GM23338 (cell line): ENCODE results near the gene GNPTG. TPM values are rescaled to one million over a fixed set of nuclear protein-coding genes. Genes with fewer than 3 reads are reported as not detected.

ENCODE experiments used
- ATAC-seq: fragments of 200-7000 bp; cut with Tn5 transposase; 3 replicates; pipeline ENCODE4 v1.9.1; 2020
- DNase-seq: peaks from one replicate; pipeline ENCODE4 v3.0.0-alpha.2; 2015; ENCODE audit warnings: low spot score
- H2AFZ ChIP-seq: fragments of 200-600 bp; sonication (generic); 2 replicates; pipeline ENCODE4 v1.8.0; 2016; ENCODE audit warnings: antibody characterized with exemption, mild to moderate bottlenecking, moderate library complexity
- H3F3A ChIP-seq: fragments of 200-600 bp; sonication (generic); replicated peaks from 2 replicates; pipeline ENCODE4 v1.8.0; 2017; ENCODE audit warnings: antibody characterized with exemption, mixed run types, low read depth
- H3K27ac ChIP-seq: fragments of 200-600 bp; sonication (generic); 2 replicates; pipeline ENCODE4 v1.6.1; 2016; ENCODE audit warnings: low read depth
- H3K27me3 ChIP-seq: fragments of 200-600 bp; sonication (generic); 2 replicates; pipeline ENCODE4 v1.8.0; 2016; ENCODE audit warnings: mild to moderate bottlenecking, mixed run types, moderate library complexity; ENCODE audit not compliant: insufficient read depth
- H3K36me3 ChIP-seq: fragments of 200-600 bp; sonication (generic); 2 replicates; pipeline ENCODE4 v1.8.0; 2016; ENCODE audit warnings: mild to moderate bottlenecking; ENCODE audit not compliant: insufficient read depth
- H3K4me1 ChIP-seq: fragments of 200-600 bp; sonication (generic); 2 replicates; pipeline ENCODE4 v1.8.0; 2016; ENCODE audit warnings: mild to moderate bottlenecking, moderate library complexity; ENCODE audit not compliant: insufficient read depth
- H3K4me2 ChIP-seq: fragments of 200-600 bp; sonication (generic); 2 replicates; pipeline ENCODE4 v1.7.1; 2017; ENCODE audit warnings: mixed run types
- H3K4me3 ChIP-seq: fragments of 200-600 bp; sonication (generic); 2 replicates; pipeline ENCODE4 v1.6.1; 2016; ENCODE audit warnings: mixed run types
- H3K79me2 ChIP-seq: fragments of 200-600 bp; sonication (generic); replicated peaks from 2 replicates; pipeline ENCODE4 v1.8.0; 2017; ENCODE audit warnings: mild to moderate bottlenecking; ENCODE audit not compliant: insufficient read depth
- H3K9me2 ChIP-seq: fragments of 200-600 bp; sonication (generic); 2 replicates; pipeline ENCODE4 v1.8.0; 2017; ENCODE audit not compliant: insufficient read depth
- H4K20me1 ChIP-seq: fragments of 200-600 bp; sonication (generic); replicated peaks from 2 replicates; pipeline ENCODE4 v1.8.0; 2017; ENCODE audit warnings: mild to moderate bottlenecking; ENCODE audit not compliant: insufficient read depth
- H3K27ac Mint-ChIP-seq: 2 replicates; pipeline ENCODE4 v1.8.0; 2020; ENCODE audit warnings: inconsistent platforms, mild to moderate bottlenecking, moderate library complexity, mixed read lengths
- H3K27me3 Mint-ChIP-seq: 3 replicates; pipeline ENCODE4 v1.8.0; 2022; ENCODE audit warnings: low read depth, mild to moderate bottlenecking, moderate library complexity, mixed read lengths, inconsistent platforms; ENCODE audit not compliant: insufficient read depth, poor library complexity
- H3K36me3 Mint-ChIP-seq: 3 replicates; pipeline ENCODE4 v1.8.0; 2021; ENCODE audit warnings: low read depth, mild to moderate bottlenecking, inconsistent platforms, moderate library complexity, mixed read lengths
- H3K4me1 Mint-ChIP-seq: 3 replicates; pipeline ENCODE4 v1.8.0; 2020; ENCODE audit warnings: mild to moderate bottlenecking, inconsistent platforms, mixed read lengths
- H3K4me3 Mint-ChIP-seq: 3 replicates; pipeline ENCODE4 v1.8.0; 2021; ENCODE audit warnings: moderate library complexity, mild to moderate bottlenecking, inconsistent platforms, mixed read lengths
- H3K9me3 Mint-ChIP-seq: 3 replicates; pipeline ENCODE4 v1.8.0; 2020; ENCODE audit warnings: moderate library complexity, mild to moderate bottlenecking, inconsistent platforms, mixed read lengths
- CREB1 ChIP-seq: fragments of 250-450 bp; sonication (Bioruptor Pico); IDR thresholded peaks from 2 replicates; pipeline ENCODE4 v1.5.0; 2020; ENCODE audit warnings: low read depth, mild to moderate bottlenecking, moderate library complexity
- CTCF ChIP-seq, 2 experiments: fragments of 200-600 bp in 1 of 2; sonication (generic) in 1 of 2; conservative IDR thresholded peaks; 2 replicates each; pipeline versions ENCODE4 v1.5.1 to v1.6.1; 2016 to 2017; ENCODE audit warnings: antibody characterized with exemption in 2 of 2, low read depth in 2 of 2, mild to moderate bottlenecking in 2 of 2, moderate library complexity in 1 of 2
- ETS1 ChIP-seq: IDR thresholded peaks from 2 replicates; pipeline ENCODE4 v1.6.1; 2016; ENCODE audit warnings: antibody characterized with exemption
- EZH2 ChIP-seq: fragments of 200-600 bp; sonication (generic); IDR thresholded peaks from one replicate; pipeline ENCODE4 v1.8.0; 2017; ENCODE audit warnings: antibody characterized with exemption, mild to moderate bottlenecking, low read depth; ENCODE audit not compliant: unreplicated experiment
- EZH2phosphoT487 ChIP-seq: fragments of 200-600 bp; sonication (generic); IDR thresholded peaks from one replicate; pipeline ENCODE4 v1.8.1; 2018; ENCODE audit warnings: antibody characterized with exemption; ENCODE audit not compliant: unreplicated experiment
- JUNB ChIP-seq: IDR thresholded peaks from one replicate; pipeline ENCODE4 v1.6.1; 2016; ENCODE audit warnings: antibody characterized with exemption; ENCODE audit not compliant: unreplicated experiment
- NANOG ChIP-seq: IDR thresholded peaks from 2 replicates; pipeline ENCODE4 v1.6.1; 2016; ENCODE audit warnings: antibody characterized with exemption, borderline replicate concordance
- POLR2AphosphoS5 ChIP-seq: IDR thresholded peaks from 2 replicates; pipeline ENCODE4 v1.6.1; 2016; ENCODE audit warnings: antibody characterized with exemption, low read depth
- REST ChIP-seq: IDR thresholded peaks from one replicate; pipeline ENCODE4 v1.6.1; 2018; ENCODE audit warnings: antibody characterized with exemption; ENCODE audit not compliant: unreplicated experiment
- STAT1 ChIP-seq: IDR thresholded peaks from one replicate; pipeline ENCODE4 v1.6.1; 2016; ENCODE audit warnings: antibody characterized with exemption; ENCODE audit not compliant: unreplicated experiment
- ZNF114 ChIP-seq: fragments of 250-450 bp; sonication (Bioruptor Pico); IDR thresholded peaks from 2 replicates; pipeline ENCODE4 v1.5.0; 2020; ENCODE audit warnings: mild to moderate bottlenecking, moderate library complexity
- ZNF331 ChIP-seq: fragments of 250-450 bp; sonication (Bioruptor Pico); IDR thresholded peaks from 2 replicates; pipeline ENCODE4 v1.5.0; 2020; ENCODE audit warnings: low read depth, mild to moderate bottlenecking, moderate library complexity
- polyA plus RNA-seq: library from polyadenylated mRNA; unstranded; fragments of >200 nt; fragmentation: Nextera tagmentation; extraction: Ambion mirVana; gene quantifications from 2 replicates; pipeline ENCODE4 v1.2.1, GENCODE V29; 2016
- total RNA-seq: library from RNA; depleted of rRNA; stranded (reverse); fragments of >200 nt; shearing (Covaris generic); gene quantifications from 2 replicates; pipeline ENCODE4 v1.2.3, GENCODE V29; 2014

GNPTG gene
- total and polyA plus RNA-seq, 2 experiments from 2014 or later = 23.3 to 41.0 TPM

GRCh38 chr16:1392826-1393225 is 41.1 kb downstream of the GNPTG start:
- Histone ChIP-seq H3K9me2 (no peaks in the 10 kb centered on the region), H3K27me3 (no peaks in the 10 kb centered on the region), H3K27ac (no peak overlapping the region), H3K4me2 (no peak overlapping the region), H3K4me1 (no peaks in the 10 kb centered on the region), H3K36me3 (no peaks in the 10 kb centered on the region), H3K4me3 (no peak overlapping the region), H3K79me2 (no peaks in the 10 kb centered on the region), H2AFZ (no peak overlapping the region), H4K20me1 (no peaks in the 10 kb centered on the region; the same call in 1 of the 2 replicates), H3F3A (no peaks in the 10 kb centered on the region)
- no peak overlapping the region for H3K4me3 Mint-ChIP-seq
- no peaks in the 10 kb centered on the region for H3K9me3 Mint-ChIP-seq
- no peaks in the 10 kb centered on the region for H3K36me3 Mint-ChIP-seq
- no peak overlapping the region for H3K27ac Mint-ChIP-seq
- DNase-seq (no peak), ATAC-seq (no peak)
- no peaks in the 10 kb centered on the region for H3K4me1 Mint-ChIP-seq
- TF ChIP-seq EZH2phosphoT487 (no peak), ZNF114 (CRISPR knock-in tag) (no peak), POLR2AphosphoS5 (no peak), STAT1 (no peak), ETS1 (no peak), REST (no peak), CREB1 (no peak), ZNF331 (CRISPR knock-in tag) (no peak), CTCF (conservative IDR thresholded peaks at IDR 0.05; ENCODE audit: low read depth in 2 of 2) (no peak; a peak in 1 of 4 replicates), EZH2 (no peak), JUNB (no peak), NANOG (no peak)
- H3K27me3 Mint-ChIP-seq = peaks cover 4% of the 10 kb centered on the region
